H9 (cell line): ENCODE measurements around the gene CHCHD10. TPM values are rescaled to one million over a fixed set of nuclear protein-coding genes. Genes with fewer than 3 reads are reported as not detected.

ENCODE experiments used
- DNase-seq: peaks from one replicate; pipeline ENCODE4 v3.0.0-alpha.2; 2017
- H2AFZ ChIP-seq: one replicate; pipeline ENCODE4 v1.6.1; 2013; ENCODE audit warnings: mild to moderate bottlenecking, low read length, control low read depth, moderate library complexity
- H2AK5ac ChIP-seq: 2 replicates; pipeline ENCODE4 v1.6.1; 2013; ENCODE audit warnings: low read length, control low read depth, mixed read lengths; ENCODE audit not compliant: insufficient read length
- H2BK120ac ChIP-seq: one replicate; pipeline ENCODE4 v1.6.1; 2013; ENCODE audit warnings: low read depth, mild to moderate bottlenecking, low read length, control low read depth, inconsistent platforms; ENCODE audit not compliant: poor library complexity, severe bottlenecking
- H2BK12ac ChIP-seq: 2 replicates; pipeline ENCODE4 v1.6.1; 2013; ENCODE audit warnings: low read length, control low read depth, mixed read lengths, low read depth; ENCODE audit not compliant: insufficient read length
- H2BK15ac ChIP-seq: 2 replicates; pipeline ENCODE4 v1.6.1; 2013; ENCODE audit warnings: low read depth, low read length, control low read depth
- H2BK20ac ChIP-seq: one replicate; pipeline ENCODE4 v1.6.1; 2013; ENCODE audit warnings: low read depth, mild to moderate bottlenecking, low read length, control low read depth, inconsistent platforms; ENCODE audit not compliant: poor library complexity, severe bottlenecking
- H2BK5ac ChIP-seq: 2 replicates; pipeline ENCODE4 v1.6.1; 2013; ENCODE audit warnings: low read length, control low read depth, mixed read lengths; ENCODE audit not compliant: insufficient read length
- H3K14ac ChIP-seq: 2 replicates; pipeline ENCODE4 v1.6.1; 2013; ENCODE audit warnings: low read length, control low read depth; ENCODE audit not compliant: insufficient read depth
- H3K18ac ChIP-seq: 2 replicates; pipeline ENCODE4 v1.6.1; 2013; ENCODE audit warnings: low read depth, mild to moderate bottlenecking, mixed read lengths, low read length, control low read depth; ENCODE audit not compliant: insufficient read length
- H3K23ac ChIP-seq: 2 replicates; pipeline ENCODE4 v1.6.1; 2013; ENCODE audit warnings: low read length, control low read depth, mixed read lengths, low read depth; ENCODE audit not compliant: insufficient read length
- H3K23me2 ChIP-seq: 2 replicates; pipeline ENCODE4 v1.6.1; 2013; ENCODE audit warnings: low read depth, mild to moderate bottlenecking, mixed read lengths, low read length, control low read depth; ENCODE audit not compliant: insufficient read length, poor library complexity, severe bottlenecking
- H3K27ac ChIP-seq: 2 replicates; pipeline ENCODE4 v1.5.1; 2013; ENCODE audit warnings: low read length, control low read depth, mixed read lengths, low read depth; ENCODE audit not compliant: insufficient read length
- H3K27me3 ChIP-seq: 2 replicates; pipeline ENCODE4 v1.6.1; 2013; ENCODE audit warnings: low read length, control low read depth, inconsistent platforms; ENCODE audit not compliant: insufficient read depth
- H3K4ac ChIP-seq: 2 replicates; pipeline ENCODE4 v1.6.1; 2013; ENCODE audit warnings: low read depth, mild to moderate bottlenecking, control low read depth, inconsistent platforms, low read length, moderate library complexity
- H3K4me1 ChIP-seq: 2 replicates; pipeline ENCODE4 v1.6.1; 2013; ENCODE audit warnings: low read length, control low read depth, inconsistent platforms; ENCODE audit not compliant: insufficient read depth
- H3K4me2 ChIP-seq: 2 replicates; pipeline ENCODE4 v1.6.1; 2013; ENCODE audit warnings: low read length, control low read depth, mixed read lengths; ENCODE audit not compliant: insufficient read length, insufficient read depth
- H3K56ac ChIP-seq: 2 replicates; pipeline ENCODE4 v1.6.1; 2013; ENCODE audit warnings: low read depth, mild to moderate bottlenecking, mixed read lengths, low read length, control low read depth; ENCODE audit not compliant: insufficient read length
- H3K79me1 ChIP-seq: 2 replicates; pipeline ENCODE4 v1.6.1; 2013; ENCODE audit warnings: low read depth, mild to moderate bottlenecking, moderate library complexity, low read length, control low read depth, inconsistent platforms; ENCODE audit not compliant: insufficient read depth, poor library complexity, severe bottlenecking
- H3K79me2 ChIP-seq: 2 replicates; pipeline ENCODE4 v1.6.1; 2013; ENCODE audit warnings: low read length, control low read depth, inconsistent platforms; ENCODE audit not compliant: insufficient read depth
- H3K9ac ChIP-seq: 2 replicates; pipeline ENCODE4 v1.6.1; 2013; ENCODE audit warnings: low read length, control low read depth, mixed read lengths; ENCODE audit not compliant: insufficient read length; ENCODE audit errors: extremely low read depth
- H3K9me3 ChIP-seq: one replicate; pipeline ENCODE4 v1.6.1; 2013; ENCODE audit warnings: low read depth, low read length, inconsistent platforms; ENCODE audit not compliant: control insufficient read depth
- H3T11ph ChIP-seq: one replicate; pipeline ENCODE4 v1.6.1; 2013; ENCODE audit warnings: mild to moderate bottlenecking, low read length, control low read depth, inconsistent platforms
- H4K20me1 ChIP-seq: one replicate; pipeline ENCODE4 v1.6.1; 2013; ENCODE audit not compliant: control insufficient read depth, insufficient read length, insufficient read depth
- H4K5ac ChIP-seq: 2 replicates; pipeline ENCODE4 v1.6.1; 2013; ENCODE audit warnings: low read depth, mild to moderate bottlenecking, mixed read lengths, low read length, control low read depth; ENCODE audit not compliant: insufficient read length
- H4K8ac ChIP-seq: replicated peaks from 2 replicates; pipeline ENCODE4 v1.6.1; 2013; ENCODE audit warnings: low read length, control low read depth, mixed read lengths, low read depth; ENCODE audit not compliant: insufficient read length
- H4K91ac ChIP-seq: 2 replicates; pipeline ENCODE4 v1.6.1; 2013; ENCODE audit warnings: low read depth, mild to moderate bottlenecking, moderate library complexity, mixed read lengths, low read length, control low read depth; ENCODE audit not compliant: insufficient read length
- H3K27ac Mint-ChIP-seq, 3 experiments: 2 replicates in 2 of 3; 3 replicates in 1 of 3; pipeline ENCODE4 v1.8.0; 2020 to 2021; ENCODE audit warnings: mixed read lengths in 3 of 3, mild to moderate bottlenecking in 1 of 3, moderate library complexity in 1 of 3
- H3K27me3 Mint-ChIP-seq: 2 replicates; pipeline ENCODE4 v1.8.0; 2021; ENCODE audit warnings: low read depth, mild to moderate bottlenecking, moderate library complexity, mixed read lengths
- H3K36me3 Mint-ChIP-seq, 3 experiments: 2 replicates in 2 of 3; 3 replicates in 1 of 3; pipeline ENCODE4 v1.8.0; 2020 to 2021; ENCODE audit warnings: low read depth in 3 of 3, mixed read lengths in 3 of 3; ENCODE audit not compliant: insufficient read depth in 1 of 3
- H3K4me1 Mint-ChIP-seq, 2 experiments: 2 replicates each; pipeline ENCODE4 v1.8.0; 2020; ENCODE audit warnings: mixed read lengths in 2 of 2
- H3K4me3 Mint-ChIP-seq, 2 experiments: 2 replicates in 1 of 2; 3 replicates in 1 of 2; pipeline ENCODE4 v1.8.0; 2020 to 2021; ENCODE audit warnings: mild to moderate bottlenecking in 2 of 2, mixed read lengths in 2 of 2, moderate library complexity in 1 of 2
- H3K9me3 Mint-ChIP-seq, 2 experiments: 2 replicates in 1 of 2; 3 replicates in 1 of 2; pipeline ENCODE4 v1.8.0; 2020; ENCODE audit warnings: mild to moderate bottlenecking in 2 of 2, mixed read lengths in 2 of 2, moderate library complexity in 1 of 2
- WGBS: extraction: QIAGEN DNeasy Blood & Tissue Kit; methylation state at CpG from one replicate; pipeline ENCODE4 v1.1.7; 2013; ENCODE audit warnings: missing lambda C conversion rate, low lambda C conversion rate, mixed read lengths; ENCODE audit not compliant: insufficient read length; ENCODE audit errors: extremely low coverage; 5-methylcytosine and 5-hydroxymethylcytosine counted together
- long read RNA-seq: library from polyadenylated mRNA; unstranded; transcript quantifications from one replicate; pipeline ENCODE4 v2.0.0, GENCODE V29; 2020
- total RNA-seq: library from RNA; stranded (reverse); gene quantifications from 2 replicates; pipeline ENCODE4 v1.2.1, GENCODE V29; 2021
- TF ChIP-seq, protein P1 (sequence below): fragments of 200-600 bp; sonication (generic); conservative IDR thresholded peaks from 3 replicates; pipeline ENCODE4 v1.8.0; 2021; ENCODE audit warnings: antibody characterized with exemption, mild to moderate bottlenecking

CHCHD10 gene
- 47.5 and 53.7 TPM in 2 replicates for total RNA-seq
- long read RNA-seq, partial matches to known transcripts: 0 of 2 reads
- long read RNA-seq, other reads (novel, unspliced or antisense): 2 of 2 reads

GRCh38 chr22:23767673-23768548, at the start of gene CHCHD10:
TSS of gene CHCHD10 (minus strand) at chr22:23767972. CDS start at chr22:23767874, 98 bp downstream.
- Histone ChIP-seq H3K9ac (no peak within 1 kb of the TSS), H3K27ac (no peak within 1 kb of the TSS)
- H3K27ac Mint-ChIP-seq: peak within 1 kb of the TSS in 2 of 3 experiments; percentile 53 to 55; a peak in 2 of 7 replicates

More at GRCh38 chr22:23767673-23768548, at the start of gene CHCHD10:
- Histone ChIP-seq H2BK15ac (no peak within 1 kb of the TSS), H3K56ac (no peak within 1 kb of the TSS), H3K14ac (0 out of 2 replicates have a peak within 1 kb of the TSS, but pooled peaks have one; percentile 7), H3K4me2 (peak within 1 kb of the TSS; percentile 39), H3K23me2 (peaks cover 8% of the 10 kb centered on the region), H3K4ac (no peak within 1 kb of the TSS), H4K20me1 (no peaks in the 10 kb centered on the region), H2BK120ac (no peak within 1 kb of the TSS), H3K23ac (no peak within 1 kb of the TSS), H3T11ph (no peak within 1 kb of the TSS), H2AK5ac (no peak within 1 kb of the TSS), H3K79me2 (no peaks in the 10 kb centered on the region), H3K79me1 (no peaks in the 10 kb centered on the region), H4K5ac (no peak within 1 kb of the TSS), H2BK5ac (no peak within 1 kb of the TSS), H2BK20ac (no peak within 1 kb of the TSS), H3K27me3 (peaks cover 6% of the 10 kb centered on the region; the same call in 1 of the 2 replicates), H3K9me3 (no peaks in the 10 kb centered on the region), H3K18ac (peak within 1 kb of the TSS; percentile 56), H3K4me1 (no peaks in the 10 kb centered on the region; the same call in 1 of the 2 replicates), H2AFZ (no peak within 1 kb of the TSS), H4K91ac (no peak within 1 kb of the TSS), H4K8ac (no peak within 1 kb of the TSS), H2BK12ac (no peak within 1 kb of the TSS)
- no CpG with 5 or more reads among the region's 63 CpGs for WGBS
- DNase-seq: peak; percentile 86
- Mint-ChIP-seq H3K4me3 (peak within 1 kb of the TSS; percentile 74 to 91), H3K36me3 (peaks cover 5 to 10% (median 7%) of the 10 kb centered on the region in 3 experiments; a peak in 4 of 7 replicates), H3K4me1 (peaks cover 18 to 37% of the 10 kb centered on the region in 2 experiments), H3K27me3 (peaks cover 43% of the 10 kb centered on the region), H3K9me3 (no peaks in the 10 kb centered on the region)
- TF ChIP-seq, protein P1, sequence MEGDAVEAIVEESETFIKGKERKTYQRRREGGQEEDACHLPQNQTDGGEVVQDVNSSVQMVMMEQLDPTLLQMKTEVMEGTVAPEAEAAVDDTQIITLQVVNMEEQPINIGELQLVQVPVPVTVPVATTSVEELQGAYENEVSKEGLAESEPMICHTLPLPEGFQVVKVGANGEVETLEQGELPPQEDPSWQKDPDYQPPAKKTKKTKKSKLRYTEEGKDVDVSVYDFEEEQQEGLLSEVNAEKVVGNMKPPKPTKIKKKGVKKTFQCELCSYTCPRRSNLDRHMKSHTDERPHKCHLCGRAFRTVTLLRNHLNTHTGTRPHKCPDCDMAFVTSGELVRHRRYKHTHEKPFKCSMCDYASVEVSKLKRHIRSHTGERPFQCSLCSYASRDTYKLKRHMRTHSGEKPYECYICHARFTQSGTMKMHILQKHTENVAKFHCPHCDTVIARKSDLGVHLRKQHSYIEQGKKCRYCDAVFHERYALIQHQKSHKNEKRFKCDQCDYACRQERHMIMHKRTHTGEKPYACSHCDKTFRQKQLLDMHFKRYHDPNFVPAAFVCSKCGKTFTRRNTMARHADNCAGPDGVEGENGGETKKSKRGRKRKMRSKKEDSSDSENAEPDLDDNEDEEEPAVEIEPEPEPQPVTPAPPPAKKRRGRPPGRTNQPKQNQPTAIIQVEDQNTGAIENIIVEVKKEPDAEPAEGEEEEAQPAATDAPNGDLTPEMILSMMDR: peak; percentile 93
